ENCODE measurements around the gene ALDH3A1.

The ALDH3A1 gene

DNA sequence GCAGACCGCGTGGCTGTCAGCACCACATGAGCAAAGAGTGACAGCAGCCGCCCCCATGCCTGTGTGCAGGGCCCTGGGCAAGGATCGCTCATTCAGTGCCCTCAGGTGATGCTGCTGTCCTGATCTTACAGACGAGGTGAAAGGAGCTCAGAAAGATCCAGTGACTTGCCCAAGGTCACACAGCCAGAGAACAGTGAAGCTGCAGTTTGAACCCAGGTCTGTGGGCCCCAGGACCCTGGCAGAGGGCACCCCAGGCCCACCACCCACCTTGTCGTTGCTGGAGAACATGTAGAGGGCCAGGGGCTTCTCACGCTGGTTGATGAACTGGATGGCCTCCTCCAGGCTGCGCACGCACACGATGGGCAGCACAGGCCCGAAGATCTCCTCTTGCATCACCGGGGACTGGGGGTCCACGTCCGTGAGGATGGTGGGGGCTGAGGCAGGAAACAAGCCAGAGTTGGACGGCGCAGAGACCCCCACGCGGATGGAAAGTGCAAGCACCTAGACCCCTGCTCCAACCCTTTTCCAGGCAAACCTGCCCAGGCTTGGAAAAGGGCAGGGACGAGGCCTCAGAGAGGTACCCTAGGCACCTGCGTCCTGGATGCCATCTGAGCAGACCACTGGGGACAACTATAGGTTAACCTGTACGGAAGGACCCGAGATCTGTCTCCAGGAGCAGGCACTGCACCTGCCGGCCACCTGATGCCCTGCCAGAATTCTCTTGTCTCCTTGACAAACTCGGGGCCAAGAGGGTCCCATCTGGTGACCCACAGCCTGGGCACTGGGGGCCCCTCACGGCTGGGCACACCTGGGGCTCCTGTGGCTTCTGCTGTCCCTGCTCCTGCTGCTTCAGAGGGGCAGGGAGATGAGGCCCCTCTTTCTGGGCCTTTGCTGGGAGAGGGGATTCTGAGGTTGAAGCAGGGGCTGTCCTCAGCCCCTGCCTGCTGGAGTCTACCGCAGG is 8.6 kb downstream of the ALDH3A1 start:
- TF ChIP-seq, protein P1, sequence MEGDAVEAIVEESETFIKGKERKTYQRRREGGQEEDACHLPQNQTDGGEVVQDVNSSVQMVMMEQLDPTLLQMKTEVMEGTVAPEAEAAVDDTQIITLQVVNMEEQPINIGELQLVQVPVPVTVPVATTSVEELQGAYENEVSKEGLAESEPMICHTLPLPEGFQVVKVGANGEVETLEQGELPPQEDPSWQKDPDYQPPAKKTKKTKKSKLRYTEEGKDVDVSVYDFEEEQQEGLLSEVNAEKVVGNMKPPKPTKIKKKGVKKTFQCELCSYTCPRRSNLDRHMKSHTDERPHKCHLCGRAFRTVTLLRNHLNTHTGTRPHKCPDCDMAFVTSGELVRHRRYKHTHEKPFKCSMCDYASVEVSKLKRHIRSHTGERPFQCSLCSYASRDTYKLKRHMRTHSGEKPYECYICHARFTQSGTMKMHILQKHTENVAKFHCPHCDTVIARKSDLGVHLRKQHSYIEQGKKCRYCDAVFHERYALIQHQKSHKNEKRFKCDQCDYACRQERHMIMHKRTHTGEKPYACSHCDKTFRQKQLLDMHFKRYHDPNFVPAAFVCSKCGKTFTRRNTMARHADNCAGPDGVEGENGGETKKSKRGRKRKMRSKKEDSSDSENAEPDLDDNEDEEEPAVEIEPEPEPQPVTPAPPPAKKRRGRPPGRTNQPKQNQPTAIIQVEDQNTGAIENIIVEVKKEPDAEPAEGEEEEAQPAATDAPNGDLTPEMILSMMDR (IDR thresholded peaks at IDR 0.05; ENCODE audit: borderline replicate concordance, insufficient read depth, low read depth, low read length): no peak
- H3K4me3 ChIP-seq (ENCODE audit: low read depth, low read length): no peak overlapping the region

DNA sequence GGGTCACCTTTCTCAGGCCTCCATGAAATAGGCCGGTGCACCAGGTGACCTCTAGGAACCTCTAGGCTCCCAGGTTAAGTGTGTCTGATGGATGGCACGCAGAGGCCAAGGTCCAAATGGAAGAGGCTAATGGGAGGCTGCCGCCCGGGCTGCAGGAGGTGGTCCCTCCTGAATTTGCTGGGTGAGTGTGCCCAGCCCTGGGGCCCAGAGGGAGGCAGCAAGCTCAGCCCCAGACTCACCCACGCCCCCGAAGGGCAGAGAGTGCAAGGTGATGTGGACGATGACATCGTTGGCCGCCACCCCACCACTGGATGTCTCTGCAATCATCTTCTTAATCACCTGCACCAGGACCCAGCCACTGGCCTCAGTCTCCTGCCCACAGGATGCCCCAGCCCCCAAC is 9.3 kb downstream of the ALDH3A1 start:
- TF ChIP-seq, protein P1 (IDR thresholded peaks at IDR 0.05; ENCODE audit: borderline replicate concordance, insufficient read depth, low read depth, low read length): no peak
- no peak overlapping the region for H3K4me3 ChIP-seq (ENCODE audit: low read depth, low read length)

DNA sequence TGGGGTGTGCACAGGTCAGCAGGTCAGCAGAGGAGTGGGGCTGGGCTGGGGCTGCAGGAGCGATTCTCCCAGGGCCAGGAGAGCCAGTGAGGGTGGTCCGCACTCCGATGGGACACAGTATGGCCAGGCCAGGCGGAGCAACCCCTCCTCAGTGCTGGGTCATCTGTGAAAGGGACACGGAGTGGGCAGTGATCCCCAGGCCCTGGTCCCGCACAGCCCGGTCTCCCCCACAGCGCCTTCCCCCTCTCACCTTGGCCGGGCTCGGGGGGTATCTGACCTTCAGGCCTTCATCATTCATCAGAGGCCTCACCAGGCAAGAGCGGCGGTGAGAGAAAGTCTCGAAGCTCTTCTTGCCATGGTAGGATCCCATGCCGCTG is 10.0 kb downstream of the ALDH3A1 start:
- TF ChIP-seq, protein P1 (IDR thresholded peaks at IDR 0.05; ENCODE audit: borderline replicate concordance, insufficient read depth, low read depth, low read length): no peak
- no peak overlapping the region for H3K4me3 ChIP-seq (ENCODE audit: low read depth, low read length)

DNA sequence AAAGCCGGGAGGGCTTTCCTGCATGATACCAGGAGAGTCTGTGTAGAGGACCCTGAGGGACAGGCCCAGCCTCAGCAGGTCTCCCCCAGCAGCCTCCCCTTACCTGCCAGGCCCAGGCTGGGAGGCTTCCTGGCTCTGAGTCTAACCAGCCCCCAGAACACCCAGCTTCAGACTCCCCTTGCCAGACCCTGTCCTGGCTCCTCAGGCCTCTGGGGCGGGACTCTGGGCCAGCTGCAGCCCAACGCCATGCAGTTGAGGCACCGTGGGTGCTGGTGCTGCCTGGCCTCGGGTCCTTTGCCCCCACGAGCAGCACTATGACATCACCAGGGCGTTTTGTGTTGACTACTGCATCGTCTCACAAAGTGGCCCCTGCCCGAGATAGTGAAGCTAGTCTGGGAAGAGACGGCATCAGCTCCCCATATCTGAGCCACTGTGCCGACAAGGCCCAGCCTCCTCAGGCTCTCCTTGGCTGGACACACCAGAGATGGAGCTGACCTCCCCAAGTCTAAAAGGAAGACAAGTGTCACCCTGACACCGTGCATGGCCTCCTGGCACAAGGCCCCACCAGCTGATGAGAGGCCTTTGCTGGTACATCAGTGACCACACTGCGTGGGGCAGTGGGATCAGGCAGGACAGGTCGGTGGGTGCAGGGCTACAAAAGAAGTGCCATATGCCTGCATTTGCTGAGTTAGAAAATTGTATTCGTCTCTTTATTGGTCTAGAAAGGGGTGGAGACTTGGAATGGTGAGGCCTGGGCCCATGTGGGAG is 10.6 kb downstream of the ALDH3A1 start:
- TF ChIP-seq, protein P1 (IDR thresholded peaks at IDR 0.05; ENCODE audit: borderline replicate concordance, insufficient read depth, low read depth, low read length): no peak
- no peak overlapping the region for H3K4me3 ChIP-seq (ENCODE audit: low read depth, low read length)

DNA sequence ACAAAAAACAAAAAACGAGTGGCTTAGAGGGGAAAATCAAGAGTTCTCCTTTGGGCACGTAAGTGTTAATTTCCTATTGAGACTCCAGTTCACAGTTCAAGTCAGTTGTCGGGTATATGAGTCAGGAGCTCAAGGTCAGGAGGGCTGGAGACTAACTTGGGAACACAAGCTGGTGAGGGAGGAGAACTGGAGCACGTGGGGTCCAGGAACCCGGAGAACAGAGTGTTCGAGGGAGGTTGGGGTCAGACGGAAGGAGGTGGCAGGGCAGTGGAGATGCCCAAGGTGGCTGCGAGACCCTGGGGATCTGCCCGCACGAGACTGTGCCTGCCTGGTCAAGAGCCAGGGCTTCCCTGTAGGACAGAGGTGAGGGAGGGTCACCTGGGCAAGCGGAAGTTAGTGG is 12.0 kb downstream of the ALDH3A1 start:
- no peak overlapping the region for H3K4me3 ChIP-seq (ENCODE audit: low read depth, low read length)
- TF ChIP-seq, protein P1 (IDR thresholded peaks at IDR 0.05; ENCODE audit: borderline replicate concordance, insufficient read depth, low read depth, low read length): no peak

DNA sequence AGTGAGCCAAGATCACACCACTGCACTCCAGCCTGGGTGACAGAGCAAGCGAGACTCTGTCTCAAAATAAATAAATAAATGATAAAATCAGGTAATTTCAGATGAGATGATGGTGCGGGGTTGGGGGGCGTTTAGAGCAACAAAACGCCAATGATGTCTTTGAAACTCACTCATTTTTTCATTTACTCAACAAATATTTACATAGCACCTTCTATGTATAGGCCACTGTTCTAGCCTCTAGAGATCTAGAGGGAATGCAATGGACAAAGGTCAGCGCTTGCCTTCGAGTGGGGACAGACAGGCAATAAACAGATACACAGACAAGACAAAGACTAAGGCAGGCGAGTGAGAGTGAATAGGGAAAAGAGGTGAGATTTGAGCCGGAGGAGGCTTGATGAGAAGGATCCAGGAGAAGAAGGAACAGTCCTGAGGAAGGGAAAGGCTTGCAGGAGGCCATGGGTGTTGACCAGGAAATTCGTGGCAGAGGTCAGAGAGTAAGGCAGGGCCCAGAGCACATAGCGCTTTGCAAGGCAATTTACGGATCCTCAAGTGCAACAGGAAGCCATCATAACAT is 14.1 kb downstream of the ALDH3A1 start:
- TF ChIP-seq, protein P1 (IDR thresholded peaks at IDR 0.05; ENCODE audit: borderline replicate concordance, insufficient read depth, low read depth, low read length): no peak
- no peak overlapping the region for H3K4me3 ChIP-seq (ENCODE audit: low read depth, low read length)
